HFFc6 (cell line): ENCODE results near the gene MEIS1. TPM values are rescaled to one million over a fixed set of nuclear protein-coding genes. Genes with fewer than 3 reads are reported as not detected.

Experiments
- DNase-seq: peaks from one replicate; pipeline ENCODE4 v3.0.0-alpha.2; 2018
- H3K27ac Mint-ChIP-seq: 2 replicates; pipeline ENCODE4 v1.8.0; 2020; ENCODE audit warnings: mild to moderate bottlenecking, mixed read lengths
- H3K27me3 Mint-ChIP-seq: 2 replicates; pipeline ENCODE4 v1.8.0; 2021; ENCODE audit warnings: mild to moderate bottlenecking, moderate library complexity, mixed read lengths; ENCODE audit not compliant: insufficient read depth
- H3K36me3 Mint-ChIP-seq: 2 replicates; pipeline ENCODE4 v1.8.0; 2021; ENCODE audit warnings: low read depth, mixed read lengths
- H3K4me1 Mint-ChIP-seq: 2 replicates; pipeline ENCODE4 v1.8.0; 2020; ENCODE audit warnings: low read depth, mixed read lengths
- H3K4me3 Mint-ChIP-seq: 2 replicates; pipeline ENCODE4 v1.8.0; 2020; ENCODE audit warnings: mild to moderate bottlenecking, moderate library complexity, mixed read lengths
- H3K9me3 Mint-ChIP-seq: 2 replicates; pipeline ENCODE4 v1.8.0; 2020; ENCODE audit warnings: mild to moderate bottlenecking, mixed read lengths
- CTCF ChIP-seq: fragments of 200-600 bp; sonication (generic); IDR thresholded peaks from 2 replicates; pipeline ENCODE4 v1.5.0; 2021; ENCODE audit warnings: antibody characterized with exemption, mild to moderate bottlenecking
- total RNA-seq, 6 experiments: library from RNA; stranded (reverse); fragmentation: NEBNext Ultra II Directional; extraction: Animal tissue kit (Norgen Biotek cat#: 25700); gene quantifications; 2 replicates in 1 of 6; 3 replicates in 5 of 6; pipeline ENCODE4 v1.2.3, GENCODE V29; 2021

The MEIS1 gene
- total RNA-seq, 6 experiments from 2014 or later, result 69.1 to 85.4 (median 74.1) TPM

DNA sequence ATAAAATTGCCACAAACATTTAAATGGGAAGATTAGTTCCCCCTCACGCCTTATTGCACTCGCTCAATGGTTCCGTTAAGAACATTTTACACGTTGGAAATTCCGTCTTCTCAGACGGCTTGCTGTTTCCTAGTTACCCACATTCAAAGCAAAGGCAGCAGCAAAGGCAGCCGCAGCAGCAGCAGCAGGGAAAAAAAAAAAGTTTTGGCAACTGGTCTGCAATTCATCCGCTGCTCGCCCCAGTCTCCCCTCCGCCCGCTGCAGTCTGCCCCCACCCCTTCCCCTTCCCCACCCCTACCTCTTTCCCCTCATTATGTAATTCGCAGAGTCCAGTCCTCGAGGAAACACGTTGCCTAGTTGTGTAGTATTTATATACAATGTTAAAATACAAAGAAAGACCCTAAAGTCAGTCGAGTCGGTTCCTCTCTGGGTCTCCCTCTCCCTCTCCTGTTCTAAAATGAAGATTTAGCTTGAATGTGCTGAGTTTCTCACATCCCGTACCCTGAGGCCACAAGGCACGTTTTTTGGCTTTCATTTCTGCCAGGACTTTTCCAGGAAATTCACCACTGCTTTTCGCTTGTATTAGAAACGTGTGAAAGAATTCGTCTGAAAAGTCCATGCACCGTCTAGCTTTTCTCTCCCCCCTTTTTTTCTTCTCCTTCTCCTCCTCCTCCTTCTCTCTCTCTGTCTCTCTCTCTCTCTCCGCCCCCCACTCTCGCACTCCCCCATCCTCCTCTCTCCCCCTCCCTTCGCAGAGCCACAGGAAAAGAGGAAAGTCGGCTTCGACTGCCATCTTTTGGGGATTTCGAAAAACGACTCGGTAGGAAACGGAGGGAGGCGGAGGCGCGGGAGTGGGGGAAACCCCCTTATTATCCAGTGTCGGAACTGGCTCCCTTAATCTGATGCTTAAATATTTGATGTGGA lies 140.0 kb downstream of the MEIS1 start:
- DNase-seq, result peak; percentile 76
- Mint-ChIP-seq H3K4me1 (peaks cover 86% of the 10 kb centered on the region), H3K27ac (no peak overlapping the region; the same call in none of the 2 replicates), H3K36me3 (peaks cover 15% of the 10 kb centered on the region), H3K4me3 (no peak overlapping the region; the same call in 1 of the 2 replicates), H3K9me3 (no peaks in the 10 kb centered on the region), H3K27me3 (peaks cover 24% of the 10 kb centered on the region)
- TF ChIP-seq CTCF, result peak; percentile 55

- Mint-ChIP-seq H3K27me3 (peaks cover 24% of the 10 kb centered on the region), H3K9me3 (no peaks in the 10 kb centered on the region), H3K4me3 (no peak overlapping the region; the same call in 1 of the 2 replicates), H3K27ac (no peak overlapping the region; the same call in none of the 2 replicates), H3K36me3 (peaks cover 14% of the 10 kb centered on the region), H3K4me1 (peaks cover 85% of the 10 kb centered on the region)
- peak; percentile 36 for DNase-seq
- TF ChIP-seq CTCF, result peak; percentile 8; the same call in 1 of the 2 replicates
These were observed 140.8 kb downstream of the MEIS1 start for GRCh38 chr2:66575625-66576310.

- H3K27me3 Mint-ChIP-seq, result peaks cover 25% of the 10 kb centered on the region
These were observed 141.3 kb downstream of the MEIS1 start for GRCh38 chr2:66576311-66576560.

DNA sequence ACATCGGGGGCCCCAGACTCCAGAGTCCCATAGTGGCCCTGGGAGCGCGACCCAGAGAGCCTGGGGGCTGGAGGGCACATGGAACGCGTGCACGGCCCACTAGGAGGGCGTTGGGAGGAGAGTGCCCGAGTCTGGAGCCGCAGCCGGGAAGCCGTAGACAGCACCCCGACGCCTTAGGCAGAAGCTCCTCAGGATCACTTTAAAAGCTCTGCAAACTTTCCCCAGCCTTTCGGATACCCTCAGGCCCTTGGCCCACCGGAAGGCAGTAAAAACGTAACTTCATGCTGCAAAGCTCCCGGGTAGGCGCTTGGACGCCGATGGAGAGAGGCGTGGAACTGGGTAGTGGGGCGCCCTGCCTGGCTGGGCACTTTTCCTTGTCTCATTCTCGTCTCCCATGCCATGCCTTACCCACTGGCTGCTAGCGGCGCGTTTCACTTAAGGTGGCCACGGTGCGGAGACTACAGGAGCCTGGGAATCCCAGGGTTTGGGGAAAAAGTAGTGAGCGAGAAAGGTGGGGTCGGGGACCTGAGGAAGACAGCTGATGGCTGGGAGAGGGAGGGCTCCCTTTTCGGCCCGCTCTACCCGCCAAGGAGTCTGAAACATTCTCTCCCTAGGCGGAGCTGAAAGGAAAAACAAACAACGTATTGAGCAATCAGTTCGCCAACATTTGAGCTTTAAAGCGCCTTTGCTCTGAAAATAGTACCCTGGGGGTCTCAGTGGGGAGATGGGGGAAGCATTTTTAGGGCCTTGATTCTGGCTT lies 141.8 kb downstream of the MEIS1 start:
- Mint-ChIP-seq H3K4me1 (peaks cover 80% of the 10 kb centered on the region), H3K4me3 (no peak overlapping the region), H3K9me3 (no peaks in the 10 kb centered on the region), H3K27me3 (peaks cover 28% of the 10 kb centered on the region), H3K27ac (no peak overlapping the region; the same call in 1 of the 2 replicates), H3K36me3 (peaks cover 6% of the 10 kb centered on the region)
- no peak for TF ChIP-seq CTCF
- DNase-seq, result peak; percentile 44

More at GRCh38 chr2:66576311-66576560, 141.3 kb downstream of the MEIS1 start:
- Mint-ChIP-seq H3K36me3 (peaks cover 11% of the 10 kb centered on the region), H3K4me3 (no peak overlapping the region), H3K4me1 (peaks cover 85% of the 10 kb centered on the region), H3K9me3 (no peaks in the 10 kb centered on the region), H3K27ac (no peak overlapping the region; the same call in 1 of the 2 replicates)
- TF ChIP-seq CTCF, result no peak
- no peak for DNase-seq

DNA sequence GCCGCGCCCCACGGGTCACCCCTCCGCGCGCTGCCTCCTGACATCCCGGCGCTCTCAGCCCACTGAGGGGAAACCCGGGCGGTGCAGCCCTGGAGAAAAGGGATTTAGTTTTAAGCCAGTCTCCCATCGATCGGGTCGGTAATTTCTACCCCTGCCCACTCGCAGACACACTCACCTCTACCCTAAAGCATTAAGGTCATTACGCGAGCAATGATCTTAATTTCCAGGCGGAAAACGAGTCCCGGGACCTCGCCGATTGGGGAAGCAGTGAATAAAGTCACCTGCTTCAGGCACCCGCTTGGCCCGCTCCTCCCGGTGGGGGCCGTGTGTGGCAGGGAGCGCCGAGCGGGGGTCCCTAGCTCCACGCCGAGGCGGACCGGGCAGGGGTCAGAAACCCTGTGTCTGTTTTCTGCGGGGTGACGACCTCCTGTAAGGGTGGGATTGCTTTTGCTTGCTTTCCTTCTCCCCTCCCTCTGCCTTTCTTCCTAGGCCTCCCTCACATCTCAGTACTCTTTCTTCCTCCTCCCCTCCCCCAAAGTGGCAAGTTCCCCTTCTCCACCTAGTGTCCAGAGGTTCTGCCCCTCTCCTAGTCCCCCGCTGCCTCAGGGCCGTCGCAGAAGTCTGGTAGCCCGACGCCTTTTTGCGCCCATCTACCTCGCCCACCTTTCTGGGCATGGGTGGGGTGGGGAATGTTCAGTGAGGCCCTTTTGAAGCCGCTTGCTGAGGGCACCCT lies 142.6 kb downstream of the MEIS1 start:
- Mint-ChIP-seq H3K36me3 (no peaks in the 10 kb centered on the region), H3K4me1 (peaks cover 72% of the 10 kb centered on the region), H3K27ac (no peak overlapping the region; the same call in 1 of the 2 replicates), H3K4me3 (no peak overlapping the region), H3K27me3 (peaks cover 29% of the 10 kb centered on the region), H3K9me3 (no peaks in the 10 kb centered on the region)
- TF ChIP-seq CTCF, result no peak
- no peak for DNase-seq
